DOHH2 (cell line): ENCODE measurements around the gene GATA5.

ENCODE experiments used
- CTCF ChIP-seq: fragments of 200-600 bp; sonication (generic); IDR thresholded peaks from one replicate; pipeline ENCODE4 v1.5.1; 2014; ENCODE audit warnings: antibody characterized with exemption, mild to moderate bottlenecking, low read depth, low read length; ENCODE audit not compliant: poor library complexity, severe bottlenecking
- EZH2phosphoT487 ChIP-seq: fragments of 200-600 bp; sonication (generic); IDR thresholded peaks from 2 replicates; pipeline ENCODE4 v1.6.1; 2017; ENCODE audit warnings: borderline replicate concordance, mild to moderate bottlenecking, antibody characterized with exemption, low read length, moderate library complexity, mixed read lengths

DNA sequence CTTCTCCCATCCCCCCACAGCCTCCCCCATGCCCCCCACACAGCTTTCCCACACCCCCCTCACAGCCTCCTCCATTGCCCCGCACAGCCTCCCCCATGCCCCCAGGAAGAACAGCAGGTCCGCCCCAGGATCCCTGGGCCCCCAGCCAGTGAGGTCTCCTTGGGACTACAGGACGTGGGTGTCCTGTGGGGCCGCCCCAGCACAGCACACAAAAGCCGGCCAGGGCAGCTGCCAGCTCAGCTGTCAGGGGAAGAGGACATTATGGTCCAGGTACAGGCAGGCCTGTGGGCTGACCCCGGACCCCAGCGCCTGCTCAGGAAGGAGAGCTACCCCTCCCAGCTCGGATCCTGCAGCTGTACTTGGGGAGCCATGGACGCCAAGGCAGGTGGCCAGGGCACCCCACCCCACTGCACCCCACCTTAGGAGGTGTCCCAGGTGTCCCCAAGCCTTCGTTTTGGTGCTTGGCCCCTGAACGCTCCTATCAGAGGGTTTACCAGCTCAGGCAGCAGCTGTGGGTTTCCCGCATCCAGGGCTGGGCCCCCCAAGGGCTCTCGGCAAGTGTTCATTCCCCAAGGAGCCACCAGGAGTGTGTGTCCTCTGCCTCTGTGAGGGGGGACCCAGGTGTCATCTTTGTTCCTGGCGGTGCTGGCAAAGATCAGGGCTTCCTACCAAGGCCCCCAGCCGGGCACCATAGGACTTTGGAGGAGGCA lies 42.3 kb upstream of the GATA5 start:
- TF ChIP-seq CTCF (no peak), EZH2phosphoT487 (no peak)
